ENCODE measurements around the gene SNPH. TPM values are rescaled to one million over a fixed set of nuclear protein-coding genes. Genes with fewer than 3 reads are reported as not detected.

The SNPH gene
- total and polyA plus RNA-seq, 4 donors = 0.04 to 0.50 (median 0.21) TPM

- DNase-seq (ENCODE audit: low spot score) = no peak
- Histone ChIP-seq H3K4me1 (ENCODE audit: control insufficient read depth in 4 of 4, insufficient read depth in 4 of 4, low read length in 3 of 4) (no peaks in the 10 kb centered on the region), H3K9me3 (ENCODE audit: control insufficient read depth in 4 of 4, low read length in 3 of 4) (no peaks in the 10 kb centered on the region), H3K36me3 (ENCODE audit: control insufficient read depth in 4 of 4, insufficient read depth in 3 of 4, low read depth in 1 of 4, low read length in 3 of 4) (peaks cover 0 to 3% (median 0%) of the 10 kb centered on the region in 4 donors), H3K4me3 (ENCODE audit: low read depth in 1 of 3, low read length in 3 of 3) (no peak overlapping the region), H3K27ac (ENCODE audit: low read depth in 1 of 2, low read length in 2 of 2) (no peak overlapping the region), H3K27me3 (ENCODE audit: control insufficient read depth in 4 of 4, insufficient read depth in 4 of 4, low read length in 3 of 4) (no peaks in the 10 kb centered on the region), H3K9ac (ENCODE audit: low read depth in 1 of 2, low read length in 2 of 2) (no peak overlapping the region)
- TF ChIP-seq CTCF (IDR thresholded peaks at IDR 0.05; ENCODE audit: low read depth, low read length, missing input control) (no peak), HNF4A (conservative IDR thresholded peaks at IDR 0.05) (no peak), TAF1 (conservative IDR thresholded peaks at IDR 0.05) (no peak), JUND (IDR thresholded peaks at IDR 0.05) (no peak), YY1 (IDR thresholded peaks at IDR 0.05) (no peak)
- TF ChIP-seq, protein P1, sequence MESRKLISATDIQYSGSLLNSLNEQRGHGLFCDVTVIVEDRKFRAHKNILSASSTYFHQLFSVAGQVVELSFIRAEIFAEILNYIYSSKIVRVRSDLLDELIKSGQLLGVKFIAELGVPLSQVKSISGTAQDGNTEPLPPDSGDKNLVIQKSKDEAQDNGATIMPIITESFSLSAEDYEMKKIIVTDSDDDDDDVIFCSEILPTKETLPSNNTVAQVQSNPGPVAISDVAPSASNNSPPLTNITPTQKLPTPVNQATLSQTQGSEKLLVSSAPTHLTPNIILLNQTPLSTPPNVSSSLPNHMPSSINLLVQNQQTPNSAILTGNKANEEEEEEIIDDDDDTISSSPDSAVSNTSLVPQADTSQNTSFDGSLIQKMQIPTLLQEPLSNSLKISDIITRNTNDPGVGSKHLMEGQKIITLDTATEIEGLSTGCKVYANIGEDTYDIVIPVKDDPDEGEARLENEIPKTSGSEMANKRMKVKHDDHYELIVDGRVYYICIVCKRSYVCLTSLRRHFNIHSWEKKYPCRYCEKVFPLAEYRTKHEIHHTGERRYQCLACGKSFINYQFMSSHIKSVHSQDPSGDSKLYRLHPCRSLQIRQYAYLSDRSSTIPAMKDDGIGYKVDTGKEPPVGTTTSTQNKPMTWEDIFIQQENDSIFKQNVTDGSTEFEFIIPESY (IDR thresholded peaks at IDR 0.05) = no peak
- 84% methylated on average over 14 of the region's 14 CpGs for WGBS
These were observed 40.4 kb downstream of the SNPH start for GRCh38 chr20:1306316-1307135.

DNA sequence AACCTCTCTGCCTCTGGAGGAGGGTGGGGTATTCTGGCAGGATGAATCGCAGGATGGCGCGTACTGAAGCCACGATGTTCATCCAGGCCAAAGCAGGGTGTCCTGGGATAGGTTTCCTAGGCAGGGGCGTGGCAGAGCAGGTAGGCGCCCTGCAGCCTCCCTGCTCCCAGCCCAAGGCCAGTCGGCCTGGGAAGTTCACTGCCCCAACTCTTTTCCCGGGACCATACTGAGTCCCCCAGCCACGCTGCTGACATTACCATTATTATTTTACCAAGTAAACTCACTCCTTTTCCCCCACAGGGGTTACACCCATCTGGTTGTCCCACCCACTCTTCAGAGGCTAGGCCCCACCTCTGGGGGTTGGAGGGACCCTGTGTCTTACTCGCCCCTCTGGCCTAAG is 41.1 kb downstream of the SNPH start:
- 94% methylated on average over 10 of the region's 10 CpGs for WGBS
- Histone ChIP-seq H3K36me3 (ENCODE audit: control insufficient read depth in 4 of 4, insufficient read depth in 3 of 4, low read depth in 1 of 4, low read length in 3 of 4) (peaks cover 0 to 3% (median 0%) of the 10 kb centered on the region in 4 donors), H3K4me1 (ENCODE audit: control insufficient read depth in 4 of 4, insufficient read depth in 4 of 4, low read length in 3 of 4) (no peaks in the 10 kb centered on the region), H3K4me3 (ENCODE audit: low read depth in 1 of 3, low read length in 3 of 3) (no peak overlapping the region), H3K9ac (ENCODE audit: low read depth in 1 of 2, low read length in 2 of 2) (no peak overlapping the region), H3K9me3 (ENCODE audit: control insufficient read depth in 4 of 4, low read length in 3 of 4) (no peaks in the 10 kb centered on the region), H3K27me3 (ENCODE audit: control insufficient read depth in 4 of 4, insufficient read depth in 4 of 4, low read length in 3 of 4) (no peaks in the 10 kb centered on the region), H3K27ac (ENCODE audit: low read depth in 1 of 2, low read length in 2 of 2) (no peak overlapping the region)
- DNase-seq (ENCODE audit: low spot score) = no peak
- TF ChIP-seq RAD21 (IDR thresholded peaks at IDR 0.05) = no peak
- no peak for TF ChIP-seq HNF4A (conservative IDR thresholded peaks at IDR 0.05)
- no peak for TF ChIP-seq ATF3 (IDR thresholded peaks at IDR 0.05)
- TF ChIP-seq CTCF (IDR thresholded peaks at IDR 0.05; ENCODE audit: low read depth, low read length, missing input control) = no peak
- TF ChIP-seq, protein P1 (IDR thresholded peaks at IDR 0.05) = no peak
- no peak for TF ChIP-seq SP1 (IDR thresholded peaks at IDR 0.05)
- no peak for TF ChIP-seq YY1 (IDR thresholded peaks at IDR 0.05)
- no peak for TF ChIP-seq NR2F2 (IDR thresholded peaks at IDR 0.05)
- TF ChIP-seq, protein P2, sequence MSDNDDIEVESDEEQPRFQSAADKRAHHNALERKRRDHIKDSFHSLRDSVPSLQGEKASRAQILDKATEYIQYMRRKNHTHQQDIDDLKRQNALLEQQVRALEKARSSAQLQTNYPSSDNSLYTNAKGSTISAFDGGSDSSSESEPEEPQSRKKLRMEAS (IDR thresholded peaks at IDR 0.05) = no peak
- no peak for TF ChIP-seq RXRA (IDR thresholded peaks at IDR 0.05)
- no peak for TF ChIP-seq FOXA2 (IDR thresholded peaks at IDR 0.05)
- TF ChIP-seq FOXA1 (IDR thresholded peaks at IDR 0.05) = no peak
- TF ChIP-seq REST (IDR thresholded peaks at IDR 0.05) = no peak
- no peak for TF ChIP-seq EGR1 (IDR thresholded peaks at IDR 0.05; ENCODE audit: low read depth in 2 of 2)

All from liver (tissue), 9 donors.